GM23338 (cell line): ENCODE measurements around the gene CRIP3. TPM values are rescaled to one million over a fixed set of nuclear protein-coding genes. Genes with fewer than 3 reads are reported as not detected.

Source experiments
- ATAC-seq: fragments of 200-7000 bp; cut with Tn5 transposase; 3 replicates; pipeline ENCODE4 v1.9.1; 2020
- DNase-seq: peaks from one replicate; pipeline ENCODE4 v3.0.0-alpha.2; 2015; ENCODE audit warnings: low spot score
- H2AFZ ChIP-seq: fragments of 200-600 bp; sonication (generic); 2 replicates; pipeline ENCODE4 v1.8.0; 2016; ENCODE audit warnings: antibody characterized with exemption, mild to moderate bottlenecking, moderate library complexity
- H3F3A ChIP-seq: fragments of 200-600 bp; sonication (generic); replicated peaks from 2 replicates; pipeline ENCODE4 v1.8.0; 2017; ENCODE audit warnings: antibody characterized with exemption, mixed run types, low read depth
- H3K27ac ChIP-seq: fragments of 200-600 bp; sonication (generic); 2 replicates; pipeline ENCODE4 v1.6.1; 2016; ENCODE audit warnings: low read depth
- H3K27me3 ChIP-seq: fragments of 200-600 bp; sonication (generic); 2 replicates; pipeline ENCODE4 v1.8.0; 2016; ENCODE audit warnings: mild to moderate bottlenecking, mixed run types, moderate library complexity; ENCODE audit not compliant: insufficient read depth
- H3K36me3 ChIP-seq: fragments of 200-600 bp; sonication (generic); 2 replicates; pipeline ENCODE4 v1.8.0; 2016; ENCODE audit warnings: mild to moderate bottlenecking; ENCODE audit not compliant: insufficient read depth
- H3K4me1 ChIP-seq: fragments of 200-600 bp; sonication (generic); 2 replicates; pipeline ENCODE4 v1.8.0; 2016; ENCODE audit warnings: mild to moderate bottlenecking, moderate library complexity; ENCODE audit not compliant: insufficient read depth
- H3K4me2 ChIP-seq: fragments of 200-600 bp; sonication (generic); 2 replicates; pipeline ENCODE4 v1.7.1; 2017; ENCODE audit warnings: mixed run types
- H3K4me3 ChIP-seq: fragments of 200-600 bp; sonication (generic); 2 replicates; pipeline ENCODE4 v1.6.1; 2016; ENCODE audit warnings: mixed run types
- H3K79me2 ChIP-seq: fragments of 200-600 bp; sonication (generic); replicated peaks from 2 replicates; pipeline ENCODE4 v1.8.0; 2017; ENCODE audit warnings: mild to moderate bottlenecking; ENCODE audit not compliant: insufficient read depth
- H3K9me2 ChIP-seq: fragments of 200-600 bp; sonication (generic); 2 replicates; pipeline ENCODE4 v1.8.0; 2017; ENCODE audit not compliant: insufficient read depth
- H4K20me1 ChIP-seq: fragments of 200-600 bp; sonication (generic); replicated peaks from 2 replicates; pipeline ENCODE4 v1.8.0; 2017; ENCODE audit warnings: mild to moderate bottlenecking; ENCODE audit not compliant: insufficient read depth
- H3K27ac Mint-ChIP-seq: 2 replicates; pipeline ENCODE4 v1.8.0; 2020; ENCODE audit warnings: inconsistent platforms, mild to moderate bottlenecking, moderate library complexity, mixed read lengths
- H3K27me3 Mint-ChIP-seq: 3 replicates; pipeline ENCODE4 v1.8.0; 2022; ENCODE audit warnings: low read depth, mild to moderate bottlenecking, moderate library complexity, mixed read lengths, inconsistent platforms; ENCODE audit not compliant: insufficient read depth, poor library complexity
- H3K36me3 Mint-ChIP-seq: 3 replicates; pipeline ENCODE4 v1.8.0; 2021; ENCODE audit warnings: low read depth, mild to moderate bottlenecking, inconsistent platforms, moderate library complexity, mixed read lengths
- H3K4me1 Mint-ChIP-seq: 3 replicates; pipeline ENCODE4 v1.8.0; 2020; ENCODE audit warnings: mild to moderate bottlenecking, inconsistent platforms, mixed read lengths
- H3K4me3 Mint-ChIP-seq: 3 replicates; pipeline ENCODE4 v1.8.0; 2021; ENCODE audit warnings: moderate library complexity, mild to moderate bottlenecking, inconsistent platforms, mixed read lengths
- H3K9me3 Mint-ChIP-seq: 3 replicates; pipeline ENCODE4 v1.8.0; 2020; ENCODE audit warnings: moderate library complexity, mild to moderate bottlenecking, inconsistent platforms, mixed read lengths
- CREB1 ChIP-seq: fragments of 250-450 bp; sonication (Bioruptor Pico); IDR thresholded peaks from 2 replicates; pipeline ENCODE4 v1.5.0; 2020; ENCODE audit warnings: low read depth, mild to moderate bottlenecking, moderate library complexity
- CTCF ChIP-seq, 2 experiments: fragments of 200-600 bp in 1 of 2; sonication (generic) in 1 of 2; conservative IDR thresholded peaks; 2 replicates each; pipeline versions ENCODE4 v1.5.1 to v1.6.1; 2016 to 2017; ENCODE audit warnings: antibody characterized with exemption in 2 of 2, low read depth in 2 of 2, mild to moderate bottlenecking in 2 of 2, moderate library complexity in 1 of 2
- ETS1 ChIP-seq: IDR thresholded peaks from 2 replicates; pipeline ENCODE4 v1.6.1; 2016; ENCODE audit warnings: antibody characterized with exemption
- JUNB ChIP-seq: IDR thresholded peaks from one replicate; pipeline ENCODE4 v1.6.1; 2016; ENCODE audit warnings: antibody characterized with exemption; ENCODE audit not compliant: unreplicated experiment
- NANOG ChIP-seq: IDR thresholded peaks from 2 replicates; pipeline ENCODE4 v1.6.1; 2016; ENCODE audit warnings: antibody characterized with exemption, borderline replicate concordance
- REST ChIP-seq: IDR thresholded peaks from one replicate; pipeline ENCODE4 v1.6.1; 2018; ENCODE audit warnings: antibody characterized with exemption; ENCODE audit not compliant: unreplicated experiment
- STAT1 ChIP-seq: IDR thresholded peaks from one replicate; pipeline ENCODE4 v1.6.1; 2016; ENCODE audit warnings: antibody characterized with exemption; ENCODE audit not compliant: unreplicated experiment
- ZNF331 ChIP-seq: fragments of 250-450 bp; sonication (Bioruptor Pico); IDR thresholded peaks from 2 replicates; pipeline ENCODE4 v1.5.0; 2020; ENCODE audit warnings: low read depth, mild to moderate bottlenecking, moderate library complexity
- polyA plus RNA-seq: library from polyadenylated mRNA; unstranded; fragments of >200 nt; fragmentation: Nextera tagmentation; extraction: Ambion mirVana; gene quantifications from 2 replicates; pipeline ENCODE4 v1.2.1, GENCODE V29; 2016
- total RNA-seq: library from RNA; depleted of rRNA; stranded (reverse); fragments of >200 nt; shearing (Covaris generic); gene quantifications from 2 replicates; pipeline ENCODE4 v1.2.3, GENCODE V29; 2014

The CRIP3 gene
- total and polyA plus RNA-seq, 2 experiments from 2014 or later, result 22.0 to 36.0 TPM

GRCh38 chr6:43302126-43302525, 6.5 kb downstream of the CRIP3 start (continued):
- no peak for TF ChIP-seq REST

GRCh38 chr6:43301081-43301870, 7.3 kb downstream of the CRIP3 start:
- Mint-ChIP-seq H3K27ac (no peak overlapping the region), H3K36me3 (peaks cover 7% of the 10 kb centered on the region; the same call in 1 of the 3 replicates), H3K9me3 (no peaks in the 10 kb centered on the region), H3K27me3 (peaks cover 8% of the 10 kb centered on the region), H3K4me3 (no peak overlapping the region), H3K4me1 (peaks cover 11% of the 10 kb centered on the region)
- Histone ChIP-seq H3K27ac (no peak overlapping the region), H3K4me2 (no peak overlapping the region), H3K36me3 (no peaks in the 10 kb centered on the region), H4K20me1 (no peaks in the 10 kb centered on the region), H3K79me2 (no peaks in the 10 kb centered on the region), H3K4me1 (0 out of 2 replicates have a peak, but pooled peaks cover 5% of the 10 kb centered on the region), H3K4me3 (no peak overlapping the region), H3K27me3 (no peaks in the 10 kb centered on the region), H3K9me2 (0 out of 2 replicates have a peak, but pooled peaks cover 4% of the 10 kb centered on the region), H3F3A (no peaks in the 10 kb centered on the region), H2AFZ (no peak overlapping the region)
- ATAC-seq (no peak), DNase-seq (no peak)
- TF ChIP-seq JUNB, result no peak
- no peak for TF ChIP-seq STAT1
- no peak for TF ChIP-seq ZNF331 (CRISPR knock-in tag)
- no peak for TF ChIP-seq CTCF (conservative IDR thresholded peaks at IDR 0.05; ENCODE audit: low read depth in 2 of 2)
- no peak for TF ChIP-seq CREB1
- no peak for TF ChIP-seq ETS1
- no peak for TF ChIP-seq REST
- no peak for TF ChIP-seq NANOG
